HG03280 (cell line): ENCODE measurements around the gene KLHL35.

Source experiments
- ATAC-seq: cut with Tn5 transposase; IDR thresholded peaks from one replicate; pipeline ENCODE4 v1.9.1; 2021; ENCODE audit warnings: mild to moderate bottlenecking, moderate library complexity; ENCODE audit not compliant: unreplicated experiment

KLHL35 gene

DNA sequence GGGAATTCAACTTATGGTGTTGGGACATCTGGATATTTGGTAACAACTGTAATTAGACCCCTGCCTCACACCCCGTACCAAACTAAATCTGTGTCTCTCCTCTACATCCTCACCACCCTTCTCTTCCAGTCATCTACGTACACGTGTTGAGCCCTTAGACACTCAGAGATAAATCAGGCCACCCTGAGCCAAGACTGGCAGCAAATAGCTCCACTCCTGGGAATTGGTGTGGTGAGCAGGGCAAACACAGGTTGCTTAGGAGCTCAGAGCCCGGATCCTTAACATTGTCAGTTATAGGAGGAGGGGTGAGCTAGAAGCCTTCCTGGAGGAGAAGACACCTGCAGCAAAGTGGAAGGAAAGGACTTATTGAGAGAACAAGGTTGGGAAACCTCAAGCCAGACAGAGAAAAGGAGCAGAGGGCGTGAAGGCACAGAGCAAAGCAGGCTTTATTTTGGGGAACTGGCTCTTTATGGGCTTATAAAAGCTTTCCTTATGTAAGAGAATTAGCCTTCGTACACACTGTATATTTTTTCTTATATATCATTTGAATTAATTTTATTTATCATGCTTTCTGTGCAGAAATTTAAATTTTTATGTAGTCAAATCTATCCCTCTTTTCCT, 36.9 kb upstream of the KLHL35 start:
- no peak for ATAC-seq

DNA sequence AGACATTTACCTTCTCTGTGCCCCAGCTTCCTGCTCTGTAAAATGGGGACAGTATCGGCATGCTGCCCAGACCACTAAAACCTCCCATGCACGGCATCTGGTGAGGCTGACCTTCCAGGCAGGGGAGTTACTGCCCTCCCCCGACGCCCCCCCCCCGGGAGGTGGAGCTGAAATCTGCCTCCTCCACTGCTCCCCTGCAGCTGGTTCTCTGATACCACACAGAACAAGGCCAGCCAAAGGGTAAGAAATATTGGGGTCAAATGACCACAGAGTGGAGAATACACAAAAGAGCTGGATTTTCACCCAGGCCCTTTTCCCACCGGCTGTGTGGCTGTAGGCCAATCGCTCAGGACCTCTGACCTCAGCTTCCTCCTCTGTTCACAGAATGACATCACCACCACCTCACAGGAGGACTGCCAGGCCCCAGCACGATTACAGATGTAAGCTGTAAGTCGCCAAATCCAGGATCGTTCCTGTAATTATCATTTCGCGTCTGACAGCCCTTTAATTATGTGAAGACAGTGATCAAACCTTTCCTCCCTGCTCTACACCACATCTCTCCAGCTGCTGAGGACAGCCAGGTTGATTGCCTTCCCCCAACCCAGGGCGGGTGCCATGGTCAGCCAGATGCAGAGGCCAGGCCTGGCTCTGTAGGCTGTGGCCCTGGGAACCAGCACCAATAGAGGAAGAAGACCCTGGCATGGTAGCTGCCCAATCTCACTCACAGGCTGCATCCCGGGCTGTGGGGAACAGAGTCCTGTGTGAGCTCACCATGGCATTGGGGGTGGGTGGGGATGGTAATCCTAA, 35.7 kb upstream of the KLHL35 start:
- ATAC-seq = no peak

DNA sequence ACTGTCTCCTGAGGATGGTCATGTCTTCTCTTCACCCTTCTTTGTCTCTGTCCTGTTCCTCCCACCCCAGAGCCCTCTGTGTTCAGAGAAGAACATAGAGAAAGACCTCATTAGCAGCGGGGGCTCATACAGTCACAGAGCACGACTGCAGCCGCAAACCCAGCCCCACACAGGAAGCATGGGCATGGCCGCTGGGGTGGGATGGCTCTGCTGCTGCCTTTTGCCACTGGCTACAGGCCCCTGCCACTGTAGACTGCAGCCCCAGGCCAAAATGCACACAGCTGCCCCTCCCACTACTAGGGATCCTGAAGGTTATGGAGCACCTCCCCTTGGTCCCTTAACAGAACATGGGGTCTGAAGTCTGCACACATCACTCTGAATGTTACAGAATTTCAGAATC, 34.9 kb upstream of the KLHL35 start:
- no peak for ATAC-seq

- ATAC-seq = no peak
Observed at GRCh38 chr11:75467311-75467710, 34.3 kb upstream of the KLHL35 start.

GRCh38 chr11:75465701-75466531, 32.9 kb upstream of the KLHL35 start:
- ATAC-seq = no peak

DNA sequence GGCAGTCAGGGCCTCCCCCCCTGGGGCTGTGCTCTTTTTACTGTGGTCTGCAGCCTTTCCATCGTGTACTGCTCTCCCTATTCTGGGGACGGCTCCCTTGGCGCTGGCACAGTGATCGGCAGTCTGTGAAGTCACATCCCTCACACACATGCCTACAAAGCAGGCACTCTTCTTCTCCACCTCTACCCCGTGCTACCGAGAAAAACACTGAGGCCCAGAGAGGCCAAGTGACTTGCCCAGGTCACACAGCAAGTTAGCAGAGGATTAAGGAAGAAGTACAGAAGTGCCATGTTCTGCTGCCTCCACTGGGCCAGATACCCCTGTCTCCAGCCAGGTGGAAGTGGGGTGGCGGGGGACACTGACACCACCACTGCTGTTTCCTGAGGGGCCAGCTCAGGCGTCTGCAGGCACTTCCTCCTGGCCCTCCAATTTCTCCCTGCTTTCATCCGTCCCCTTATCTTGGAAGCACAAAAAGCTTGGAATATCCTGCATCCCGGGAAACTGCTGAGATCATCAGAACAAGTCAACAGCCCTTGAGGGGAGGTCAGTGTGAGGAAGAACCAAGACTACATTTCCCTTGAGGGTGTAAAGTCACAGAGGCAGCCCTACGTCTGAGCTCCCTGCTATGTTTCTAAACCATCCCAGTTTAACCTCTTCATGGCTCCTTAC, 30.2 kb upstream of the KLHL35 start:
- no peak for ATAC-seq

DNA sequence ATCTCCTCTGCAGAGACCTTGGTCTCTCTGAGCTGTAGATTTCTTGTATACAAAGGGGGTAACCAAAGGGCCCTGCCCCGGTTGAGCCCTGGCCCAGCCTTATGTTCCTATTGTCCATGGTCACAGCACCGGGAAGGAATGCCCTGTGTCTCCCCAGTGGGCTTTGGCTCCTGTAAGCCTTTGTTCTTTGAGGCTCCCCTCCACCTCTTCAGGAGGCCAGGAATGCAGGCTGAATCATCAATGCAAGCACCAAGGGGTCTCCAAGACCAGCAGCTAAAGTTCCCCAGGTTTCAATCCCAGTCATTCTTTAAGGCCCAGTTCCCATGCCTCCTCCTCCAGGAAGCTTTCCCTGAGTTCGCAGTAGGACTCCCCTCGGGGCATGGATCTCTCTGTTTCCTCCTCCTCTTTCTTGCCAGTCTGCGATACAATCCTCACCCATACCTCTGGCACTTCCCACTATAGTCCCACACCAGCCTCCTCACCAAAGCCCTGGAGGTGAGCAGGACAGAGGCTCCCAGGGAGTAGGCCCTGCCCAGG, 29.2 kb upstream of the KLHL35 start:
- no peak for ATAC-seq

GRCh38 chr11:75461151-75461550, 28.1 kb upstream of the KLHL35 start:
- no peak for ATAC-seq

DNA sequence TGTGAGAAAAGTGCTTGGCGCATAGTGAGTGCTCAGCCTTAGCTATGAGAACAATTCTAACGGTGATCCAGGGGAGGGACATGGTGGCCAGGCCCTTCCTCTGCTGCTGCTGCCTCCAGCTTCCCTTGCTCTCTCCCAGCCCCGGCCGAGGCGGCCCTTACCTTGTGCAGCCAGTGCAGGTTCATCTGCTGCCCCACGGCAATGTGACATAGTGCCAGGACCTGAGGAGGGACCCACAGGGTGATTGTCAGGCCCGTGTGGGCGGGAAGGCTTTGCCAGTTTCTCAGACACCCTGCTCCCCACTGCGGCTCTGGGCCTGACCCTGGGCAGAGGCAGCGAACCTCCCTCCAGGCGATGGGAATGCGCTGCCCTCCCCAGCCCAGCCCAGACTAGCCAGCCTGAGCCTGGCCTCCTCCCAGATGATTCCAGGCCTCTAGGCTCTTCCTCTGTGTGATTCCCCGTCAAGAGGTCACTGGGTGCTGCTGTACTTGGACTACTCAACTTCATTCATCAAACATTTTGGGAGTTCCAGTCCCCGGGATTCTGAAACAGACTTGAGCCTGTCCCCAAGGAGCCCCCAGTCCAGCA, 23.7 kb upstream of the KLHL35 start:
- no peak for ATAC-seq

GRCh38 chr11:75454987-75455386, 22.0 kb upstream of the KLHL35 start:
- ATAC-seq = no peak

GRCh38 chr11:75453916-75454655, 21.1 kb upstream of the KLHL35 start:
- ATAC-seq = no peak

DNA sequence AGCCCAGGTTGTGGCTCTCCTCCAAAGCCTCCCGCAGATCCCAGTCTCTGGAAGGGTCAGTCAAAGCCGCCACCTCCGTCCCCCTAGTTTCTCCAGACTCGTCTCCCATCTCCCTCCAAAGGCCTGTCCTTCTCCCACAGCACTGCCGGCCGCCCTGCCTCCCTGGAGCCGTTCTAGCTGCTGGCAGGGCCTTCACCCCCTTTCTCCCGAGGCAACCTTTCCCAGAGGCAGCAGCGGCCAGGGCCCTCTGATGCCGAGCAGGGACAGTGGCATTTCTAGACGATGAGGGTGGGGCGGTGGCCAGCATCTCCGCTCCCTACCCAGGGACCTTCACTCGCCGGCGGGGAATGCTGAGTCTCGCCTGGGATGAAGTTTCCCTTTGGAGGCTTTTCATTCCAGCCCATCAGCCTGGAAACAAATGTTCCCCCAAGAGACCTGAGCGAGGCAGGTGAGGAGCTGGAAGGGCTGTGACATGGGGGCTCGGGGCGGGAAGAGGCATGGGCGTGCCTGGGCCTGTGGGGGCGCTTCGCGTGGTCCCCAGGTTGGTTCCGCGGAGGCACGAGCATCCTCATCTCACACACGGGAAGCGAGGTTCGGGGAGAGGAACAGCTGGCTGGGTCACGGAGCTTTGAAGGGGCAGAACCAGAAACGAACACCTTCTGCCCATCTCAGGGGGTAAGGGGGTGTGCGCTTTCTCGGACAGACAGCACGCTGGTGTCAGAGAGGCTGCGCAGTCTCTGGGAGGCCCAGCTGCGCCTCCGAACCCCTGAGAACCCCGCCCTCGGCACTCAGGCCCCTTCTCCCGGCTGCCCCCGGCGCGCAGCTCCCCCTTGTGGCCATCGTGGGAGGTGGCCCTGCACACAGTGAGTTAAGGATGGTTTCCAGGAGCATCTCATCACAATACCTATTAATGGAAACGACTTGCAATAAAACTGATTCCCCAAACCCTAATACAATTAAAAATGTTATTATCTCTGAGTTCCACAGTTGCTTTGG, 18.1 kb upstream of the KLHL35 start:
- no peak for ATAC-seq

GRCh38 chr11:75450236-75450635, 17.2 kb upstream of the KLHL35 start:
- no peak for ATAC-seq

DNA sequence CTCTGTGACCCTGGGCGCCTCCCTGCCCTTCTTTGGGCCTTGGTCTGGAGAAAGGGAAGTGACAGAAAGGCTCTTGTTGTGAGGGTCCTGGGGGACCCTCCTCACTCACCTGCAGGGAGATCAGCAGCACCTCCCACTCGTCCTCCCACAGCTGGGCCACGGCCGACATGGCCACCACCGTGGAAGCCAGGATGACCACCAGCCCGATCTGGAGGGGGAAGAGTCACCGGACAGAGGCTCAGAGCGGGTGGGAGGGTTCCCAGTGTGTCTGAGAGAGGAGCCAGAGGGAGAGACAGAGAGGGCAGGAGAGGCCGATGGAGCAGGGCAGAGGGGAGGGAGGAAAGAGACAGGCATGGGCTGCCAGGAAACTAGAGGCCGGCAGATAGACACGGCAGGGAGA, 16.8 kb upstream of the KLHL35 start:
- no peak for ATAC-seq

DNA sequence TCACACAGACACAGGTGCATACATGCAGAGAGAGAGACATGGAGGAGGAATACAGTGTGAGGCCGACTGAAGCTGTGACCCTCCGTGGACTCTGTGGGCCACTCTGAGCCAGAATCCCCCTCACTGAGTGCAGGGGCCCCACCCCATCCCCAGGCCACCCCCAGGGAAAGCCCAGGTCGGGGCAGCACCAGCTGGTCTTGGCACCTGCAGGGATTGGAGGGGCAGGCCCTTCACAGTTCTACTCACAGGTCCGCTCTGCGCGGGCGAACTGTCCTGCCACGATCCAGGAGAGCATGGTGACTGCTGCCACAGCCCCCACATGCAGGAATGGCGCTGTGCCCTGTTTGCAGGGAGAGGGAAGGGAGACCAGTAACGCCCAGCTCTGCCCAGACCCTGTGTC, 16.3 kb upstream of the KLHL35 start:
- ATAC-seq = no peak

GRCh38 chr11:75447415-75447814, 14.4 kb upstream of the KLHL35 start:
- ATAC-seq = no peak

DNA sequence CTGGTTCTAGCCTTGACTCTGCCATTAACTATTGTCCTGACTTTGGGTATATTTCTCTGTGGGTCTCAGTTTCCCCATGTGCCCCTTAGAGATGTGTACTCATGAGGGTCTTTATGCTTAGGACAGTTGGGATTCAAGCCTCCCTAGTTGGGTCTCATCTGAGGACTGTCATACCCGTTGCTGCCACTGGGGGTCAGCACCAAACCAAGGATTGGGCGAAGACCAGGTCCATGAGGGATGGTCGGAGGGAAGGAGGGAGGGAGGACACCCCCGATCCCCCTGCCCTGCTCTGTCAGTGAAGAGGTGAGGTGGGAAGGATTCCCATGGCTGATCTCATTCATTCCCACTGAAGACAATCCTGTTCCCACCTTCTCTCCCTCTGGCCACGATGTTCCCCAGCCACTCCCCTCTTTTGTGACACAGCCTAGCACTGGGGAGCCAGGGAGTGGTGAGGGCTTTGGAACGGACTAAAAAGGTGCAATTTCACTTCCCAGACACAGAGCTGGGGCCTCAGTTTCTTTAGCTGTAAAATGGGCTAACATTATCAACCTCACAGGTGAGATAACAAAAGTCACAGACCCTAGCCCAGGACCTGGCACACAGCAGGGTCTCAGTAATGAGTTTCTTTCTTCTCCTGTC, 12.4 kb upstream of the KLHL35 start:
- ATAC-seq = no peak

GRCh38 chr11:75443043-75443442, 10.0 kb upstream of the KLHL35 start:
- no peak for ATAC-seq
